GM15510 (cell line): ENCODE measurements around the gene PALLD.

Experiments
- POLR2A ChIP-seq: IDR thresholded peaks from 3 replicates; pipeline ENCODE4 v1.6.1; 2011; ENCODE audit warnings: borderline replicate concordance; ENCODE audit not compliant: insufficient read length; ENCODE audit errors: extremely low read depth

The PALLD gene

DNA sequence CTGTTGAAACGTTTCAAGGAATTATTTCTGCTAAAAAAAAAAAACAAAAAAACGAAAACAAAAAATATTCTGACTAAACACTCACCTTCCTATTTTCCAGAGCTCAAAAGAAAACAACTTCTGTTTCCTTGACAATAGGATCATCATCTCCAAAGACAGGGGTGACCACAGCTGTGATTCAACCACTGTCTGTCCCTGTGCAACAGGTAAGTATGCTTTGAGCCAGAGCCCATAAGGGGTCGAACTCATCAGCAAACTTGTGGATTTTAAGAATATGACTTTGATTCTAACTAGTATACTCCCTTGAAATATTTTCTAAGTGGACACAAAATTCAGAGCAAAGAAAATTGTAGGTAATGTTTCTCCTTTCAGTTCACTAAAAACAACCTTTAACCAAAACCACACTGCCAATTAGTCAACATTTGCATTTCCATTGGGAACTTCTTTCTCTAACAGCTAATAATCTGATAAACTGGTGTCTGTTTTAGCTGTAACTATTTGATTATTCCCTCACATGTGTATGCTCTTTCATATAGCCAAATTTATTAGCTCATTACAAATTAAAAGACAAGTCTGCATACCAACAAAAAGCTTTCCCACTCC, 186.1 kb downstream of the PALLD start:
- no peak for TF ChIP-seq POLR2A

DNA sequence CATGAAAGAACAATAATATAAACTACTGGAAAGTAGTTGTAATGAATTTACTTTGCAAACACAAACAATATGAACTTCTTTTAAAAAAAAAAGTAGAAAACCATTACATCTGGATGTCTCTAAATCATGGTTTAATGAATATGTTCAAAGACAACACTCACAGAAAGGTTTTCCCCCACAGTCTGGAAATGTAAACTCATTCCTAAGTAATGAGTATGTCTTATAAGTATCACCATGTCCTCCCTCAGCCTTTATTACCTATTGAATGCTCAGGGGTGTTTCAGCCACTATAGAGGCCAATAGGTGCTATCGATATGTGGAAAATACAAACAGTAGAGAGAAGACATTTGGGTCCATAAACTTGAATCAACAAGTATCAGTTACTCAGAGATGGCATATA, 186.7 kb downstream of the PALLD start:
- no peak for TF ChIP-seq POLR2A

DNA sequence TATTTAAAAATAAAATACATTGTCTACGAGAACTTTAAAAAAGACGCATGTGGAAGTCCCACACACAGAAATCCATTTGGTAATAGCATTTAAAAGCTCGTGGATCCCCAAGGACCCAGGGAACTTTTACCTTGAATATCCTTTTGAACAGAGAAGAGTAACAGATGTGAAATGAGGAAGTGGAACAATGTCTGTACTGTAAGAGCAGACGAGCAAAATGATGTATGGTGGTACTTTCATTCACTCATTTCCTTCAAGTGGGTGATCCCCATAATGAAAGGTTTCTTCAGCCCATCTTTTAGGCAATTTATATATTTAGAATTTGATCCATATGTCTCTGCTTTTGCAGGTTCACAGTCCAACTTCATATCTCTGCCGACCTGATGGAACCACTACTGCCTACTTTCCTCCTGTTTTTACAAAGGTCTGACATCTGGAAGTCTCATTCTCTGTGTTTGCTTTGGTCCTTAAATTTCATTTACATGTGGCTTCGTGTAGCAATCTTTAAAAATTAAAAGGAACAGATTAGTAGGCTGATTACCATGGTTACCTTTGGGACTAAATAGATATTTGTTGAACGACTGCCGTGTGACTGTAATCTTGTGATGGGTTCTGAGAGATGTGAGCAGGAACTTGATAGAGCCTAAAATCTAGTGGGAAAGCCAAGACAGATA, 188.4 kb downstream of the PALLD start:
- no peak for TF ChIP-seq POLR2A

DNA sequence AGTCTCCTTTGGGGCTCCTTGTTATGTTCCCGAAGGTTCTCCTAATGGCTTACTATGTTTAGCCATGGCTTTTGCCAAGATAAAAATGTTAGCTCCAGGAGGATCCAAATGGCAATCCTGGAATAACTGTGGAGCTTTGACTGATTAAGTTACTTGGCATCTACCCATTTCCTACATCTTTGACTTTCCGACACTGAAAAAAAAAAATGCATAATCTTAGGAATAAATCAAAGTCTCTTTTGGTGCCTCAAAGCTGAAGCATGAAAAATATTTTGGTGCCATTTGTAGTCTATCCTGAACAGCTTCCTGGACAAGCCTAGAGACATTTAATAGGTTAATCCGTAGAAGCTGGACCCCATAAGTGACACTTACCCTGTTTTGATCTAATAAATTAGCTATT, 191.7 kb downstream of the PALLD start:
- no peak for TF ChIP-seq POLR2A

DNA sequence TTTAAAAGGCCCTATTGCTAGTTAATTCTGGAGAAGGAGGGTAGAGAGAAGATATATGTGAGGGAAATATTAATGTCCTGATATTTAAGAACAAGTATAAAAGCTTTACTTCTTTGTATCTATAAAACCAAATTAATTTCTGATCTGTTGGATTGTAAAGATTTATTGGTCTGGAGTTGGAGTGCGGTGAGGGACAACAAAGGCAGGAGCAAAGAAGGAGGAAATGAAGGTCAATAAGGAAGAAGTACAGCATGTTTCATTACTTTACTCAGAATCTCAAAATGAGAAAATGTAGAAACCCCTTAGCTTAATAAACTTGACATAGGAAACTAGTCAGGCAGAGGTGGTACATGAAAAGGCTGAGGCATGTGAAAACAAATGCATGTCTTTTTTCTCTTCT, 192.9 kb downstream of the PALLD start:
- TF ChIP-seq POLR2A = no peak

DNA sequence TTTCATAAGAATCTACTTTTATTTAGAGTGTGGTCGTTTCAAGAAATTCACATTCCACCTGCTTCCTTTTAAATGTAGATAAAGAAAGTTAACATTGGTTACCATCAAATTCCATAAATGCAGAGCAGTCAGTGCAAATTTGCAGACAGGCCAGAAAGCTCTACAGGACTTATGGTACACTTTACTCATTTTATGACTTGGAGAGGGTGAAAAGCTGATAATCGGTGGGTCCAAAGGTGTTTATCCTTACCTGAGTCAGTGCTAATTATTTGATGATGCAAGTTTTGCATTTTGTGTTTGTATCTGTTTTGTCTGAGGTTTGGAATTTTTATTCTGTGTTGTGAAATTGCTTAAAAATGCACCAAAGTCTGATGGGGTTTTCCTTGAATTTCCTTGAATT, 193.3 kb downstream of the PALLD start:
- no peak for TF ChIP-seq POLR2A

DNA sequence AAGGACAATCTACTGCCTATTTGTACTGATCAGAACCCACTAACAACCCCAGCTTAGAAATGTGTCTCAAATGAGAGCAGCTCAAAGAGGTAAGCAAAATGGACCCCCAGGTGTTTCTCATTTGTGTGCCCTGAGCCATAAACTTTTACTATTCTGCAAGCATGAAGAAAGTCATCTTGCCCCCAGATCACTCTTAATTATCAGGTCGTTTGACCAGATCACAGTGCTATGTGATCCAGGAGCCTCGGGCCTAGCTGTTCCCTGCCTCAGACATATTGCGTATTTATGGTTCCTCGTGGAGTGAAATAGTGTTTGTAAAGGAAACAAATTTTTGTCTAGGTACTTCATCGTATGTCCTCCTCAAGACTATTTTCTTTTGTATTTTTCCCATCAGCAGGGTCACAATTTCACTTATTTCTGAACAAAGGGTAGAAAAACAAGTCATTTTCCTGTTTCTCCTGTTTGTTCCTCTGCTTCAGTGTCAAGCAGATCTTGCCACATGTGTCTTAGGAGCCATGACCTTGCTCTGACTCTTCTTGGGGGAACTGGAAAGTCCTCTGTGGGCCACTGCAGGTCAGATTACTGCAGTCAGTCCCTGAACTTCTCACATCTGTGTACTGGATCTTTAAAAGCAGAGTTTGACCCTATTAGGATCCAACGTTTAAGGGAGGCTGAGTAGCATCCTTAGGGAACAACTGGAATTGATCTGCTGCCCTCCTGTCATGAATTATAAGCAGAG, 194.9 kb downstream of the PALLD start:
- TF ChIP-seq POLR2A = no peak

DNA sequence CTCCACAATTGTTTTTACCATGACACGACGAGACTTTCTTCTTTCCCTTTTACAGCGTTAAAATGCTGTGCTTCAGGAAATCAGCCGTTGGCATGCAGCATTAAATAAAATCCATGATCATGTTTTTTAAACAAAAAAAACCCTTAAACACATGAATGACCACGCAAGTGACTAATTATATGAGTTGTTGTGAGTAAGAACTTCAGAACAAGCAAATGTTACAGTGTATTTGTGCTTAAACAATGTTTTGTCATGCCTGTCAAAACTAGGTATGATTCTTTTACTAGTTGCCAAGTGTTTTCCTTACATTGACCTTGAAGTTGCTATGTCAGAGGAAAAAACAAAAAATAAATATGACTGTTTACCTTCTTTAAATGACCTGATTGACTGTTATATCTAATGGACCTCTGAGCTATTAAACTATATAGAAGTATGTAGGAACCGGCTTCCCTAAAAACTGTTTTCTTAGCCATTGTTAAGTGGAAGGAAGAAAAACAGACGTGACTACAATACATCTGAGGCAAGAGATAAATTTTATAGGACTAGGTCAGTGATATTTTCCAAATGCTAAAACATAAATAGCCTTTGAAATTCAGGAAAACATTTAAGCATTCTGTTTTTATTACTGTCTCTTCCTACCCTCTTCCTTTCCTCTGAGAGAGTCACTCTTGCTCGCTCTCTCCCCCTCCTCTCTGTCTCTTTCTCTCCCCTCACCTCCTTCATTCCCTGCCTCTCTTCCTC, 197.1 kb downstream of the PALLD start:
- no peak for TF ChIP-seq POLR2A

DNA sequence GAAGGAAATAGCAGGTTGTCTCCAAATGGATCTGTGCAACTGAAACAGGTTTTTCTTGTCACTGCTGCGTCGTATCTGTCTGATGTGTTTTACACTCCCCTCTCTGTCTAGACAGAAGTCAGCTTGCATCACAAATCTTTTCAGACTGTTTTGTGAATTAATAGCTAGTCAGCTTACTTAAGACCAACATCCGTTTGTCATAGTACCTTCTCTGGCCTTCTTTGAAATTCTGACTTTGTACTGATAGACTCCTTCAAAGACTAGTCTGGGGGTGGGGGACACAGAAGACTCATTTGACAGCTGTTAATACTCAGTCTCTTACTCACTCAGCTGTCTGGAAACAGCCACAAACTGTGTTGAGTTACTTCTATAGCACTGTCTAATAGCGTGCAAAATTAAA, 197.8 kb downstream of the PALLD start:
- TF ChIP-seq POLR2A = no peak

DNA sequence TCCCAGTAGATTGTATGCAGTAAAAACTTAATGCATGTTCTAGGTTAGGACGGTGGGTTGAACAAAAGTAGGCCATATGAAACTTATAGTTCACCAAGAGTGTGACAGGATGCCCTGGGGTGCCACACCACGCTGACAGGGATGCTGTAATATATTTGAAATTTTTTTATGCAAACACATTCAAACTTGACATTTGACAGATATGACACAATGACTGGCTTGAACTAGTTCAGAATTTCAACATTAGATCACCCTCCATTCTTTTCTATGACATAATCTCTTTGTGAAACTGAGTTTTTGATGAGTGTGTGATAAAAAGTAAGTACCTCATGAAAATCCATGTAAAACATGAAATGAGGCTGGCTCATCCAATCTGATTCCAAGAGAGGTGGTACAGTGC, 198.4 kb downstream of the PALLD start:
- no peak for TF ChIP-seq POLR2A

DNA sequence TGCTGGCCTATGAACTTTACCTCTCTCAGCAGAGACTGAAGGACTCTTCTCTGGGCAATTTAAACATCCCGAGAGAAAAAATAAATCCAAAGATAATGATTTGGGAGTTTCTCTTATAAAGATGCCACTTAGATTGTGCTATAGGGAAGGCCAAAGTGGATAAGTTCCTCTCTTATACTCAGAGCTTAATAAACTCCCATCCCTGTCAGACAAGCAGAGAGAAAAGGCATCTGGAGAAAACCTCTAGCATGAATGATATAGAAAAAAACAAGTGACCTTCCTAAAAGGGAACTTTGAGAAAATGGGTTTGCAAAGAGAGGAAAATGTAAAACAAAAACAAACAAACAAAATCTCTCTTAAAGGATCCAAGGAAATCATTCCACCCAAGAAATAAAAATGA, 199.4 kb downstream of the PALLD start:
- TF ChIP-seq POLR2A = no peak

DNA sequence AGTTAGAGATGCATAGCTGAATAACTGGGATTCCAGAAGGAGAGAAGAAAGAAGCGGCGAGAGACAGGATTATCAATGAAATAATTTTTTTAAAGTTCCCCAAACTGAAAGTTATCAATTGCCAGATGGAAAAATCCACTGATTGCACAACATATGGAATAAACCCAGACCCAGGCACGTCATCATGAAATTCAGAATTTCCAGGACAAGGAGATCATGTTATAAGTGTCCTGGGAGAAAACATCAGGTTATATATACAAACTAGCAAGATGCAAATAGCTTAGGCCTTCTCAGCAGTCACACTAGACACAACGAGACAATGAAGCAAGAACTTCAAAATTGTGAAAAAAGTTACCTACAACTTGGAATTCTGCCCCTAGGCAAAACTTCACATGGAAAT, 200.0 kb downstream of the PALLD start:
- no peak for TF ChIP-seq POLR2A

DNA sequence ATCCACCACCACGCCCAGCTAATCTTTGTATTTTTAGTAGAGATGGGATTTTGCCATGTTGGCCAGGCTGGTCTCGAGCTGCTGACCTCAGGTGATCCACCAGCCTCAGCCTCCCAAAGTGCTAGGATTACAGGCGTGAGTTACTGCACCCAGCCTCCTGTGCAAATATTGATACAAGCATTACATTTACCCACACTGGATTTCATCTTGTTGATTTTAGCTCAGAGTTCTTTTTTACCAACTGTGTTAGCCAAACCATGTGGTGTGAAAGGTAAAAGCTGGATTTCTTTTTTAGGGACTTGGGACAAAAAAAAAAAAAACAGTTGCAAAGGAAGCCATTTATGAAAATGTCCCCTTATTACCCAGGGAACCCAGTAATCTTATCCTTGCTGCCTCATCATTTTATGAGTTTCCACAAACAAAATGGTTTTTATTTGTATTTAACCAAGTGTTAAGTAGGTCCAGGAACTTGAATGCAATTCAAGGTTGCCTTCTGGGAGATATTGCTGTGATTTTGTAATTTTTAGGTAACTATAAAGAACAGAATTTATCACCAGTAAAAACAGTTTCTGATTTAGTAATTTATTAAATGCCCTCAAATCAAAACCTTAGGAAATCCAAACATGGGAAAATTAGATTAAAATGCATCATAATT, 202.5 kb downstream of the PALLD start:
- no peak for TF ChIP-seq POLR2A

DNA sequence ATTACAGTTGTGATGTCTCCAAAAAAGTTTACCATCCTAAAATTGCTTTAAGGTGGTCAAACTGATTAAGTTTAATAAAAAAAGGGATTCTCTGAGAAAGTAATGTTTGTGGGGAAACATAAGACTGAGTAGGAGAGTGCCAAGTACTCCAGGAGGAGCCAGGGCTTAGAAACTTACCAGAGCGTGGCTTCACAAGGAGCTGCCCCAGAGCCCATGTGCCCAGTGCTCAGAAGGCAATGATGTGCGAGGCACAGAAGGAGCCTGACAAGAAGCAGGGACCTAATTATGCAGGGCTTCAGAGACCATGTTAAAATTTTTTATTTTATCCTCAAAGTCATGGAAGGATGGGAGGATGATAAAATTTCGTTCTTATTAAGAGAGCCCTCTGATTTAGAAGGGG, 204.2 kb downstream of the PALLD start:
- TF ChIP-seq POLR2A = no peak

DNA sequence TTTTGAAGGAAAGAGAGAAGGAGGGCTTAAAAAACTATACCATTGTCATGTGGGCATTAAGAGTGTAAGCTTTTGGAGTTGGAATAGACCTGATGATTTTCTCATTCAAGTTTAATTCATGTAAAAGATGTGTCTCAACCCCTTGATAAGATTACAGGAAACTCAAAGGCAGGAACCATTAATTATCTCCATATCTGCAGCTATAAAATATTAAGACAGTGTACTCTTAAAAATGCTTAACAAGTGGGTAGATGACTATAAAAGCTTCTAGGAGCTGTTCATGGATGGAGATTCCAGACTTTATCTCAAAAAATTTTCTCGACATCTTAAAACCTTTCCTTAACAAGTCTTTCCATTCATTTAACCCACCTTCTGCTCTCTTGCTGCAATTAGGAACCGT, 208.3 kb downstream of the PALLD start:
- no peak for TF ChIP-seq POLR2A
